ENCODE results near the gene PTPDC1.

- no peak for TF ChIP-seq POLR2A (IDR thresholded peaks at IDR 0.05)
- TF ChIP-seq, protein P1, sequence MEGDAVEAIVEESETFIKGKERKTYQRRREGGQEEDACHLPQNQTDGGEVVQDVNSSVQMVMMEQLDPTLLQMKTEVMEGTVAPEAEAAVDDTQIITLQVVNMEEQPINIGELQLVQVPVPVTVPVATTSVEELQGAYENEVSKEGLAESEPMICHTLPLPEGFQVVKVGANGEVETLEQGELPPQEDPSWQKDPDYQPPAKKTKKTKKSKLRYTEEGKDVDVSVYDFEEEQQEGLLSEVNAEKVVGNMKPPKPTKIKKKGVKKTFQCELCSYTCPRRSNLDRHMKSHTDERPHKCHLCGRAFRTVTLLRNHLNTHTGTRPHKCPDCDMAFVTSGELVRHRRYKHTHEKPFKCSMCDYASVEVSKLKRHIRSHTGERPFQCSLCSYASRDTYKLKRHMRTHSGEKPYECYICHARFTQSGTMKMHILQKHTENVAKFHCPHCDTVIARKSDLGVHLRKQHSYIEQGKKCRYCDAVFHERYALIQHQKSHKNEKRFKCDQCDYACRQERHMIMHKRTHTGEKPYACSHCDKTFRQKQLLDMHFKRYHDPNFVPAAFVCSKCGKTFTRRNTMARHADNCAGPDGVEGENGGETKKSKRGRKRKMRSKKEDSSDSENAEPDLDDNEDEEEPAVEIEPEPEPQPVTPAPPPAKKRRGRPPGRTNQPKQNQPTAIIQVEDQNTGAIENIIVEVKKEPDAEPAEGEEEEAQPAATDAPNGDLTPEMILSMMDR (IDR thresholded peaks at IDR 0.05 in 4 of 5, conservative IDR thresholded peaks at IDR 0.05 in 1 of 5) = no peak
These were observed 27.2 kb downstream of the PTPDC1 start for GRCh38 chr9:94111446-94111845.
